NT2/D1 (cell line): Measurements from ENCODE around the gene PRR29.

Experiments
- SUZ12 ChIP-seq: IDR thresholded peaks from 2 replicates; pipeline ENCODE4 v1.6.1; 2011; ENCODE audit not compliant: insufficient read length, insufficient read depth; ENCODE audit errors: extremely low read depth
- YY1 ChIP-seq: IDR thresholded peaks from 2 replicates; pipeline ENCODE4 v1.6.1; 2011; ENCODE audit not compliant: insufficient read length, insufficient read depth
- ZNF274 ChIP-seq: IDR thresholded peaks from 2 replicates; pipeline ENCODE4 v1.6.1; 2011; ENCODE audit warnings: mild to moderate bottlenecking, low read depth, low read length

- TF ChIP-seq SUZ12: no peak
- no peak for TF ChIP-seq ZNF274
- TF ChIP-seq YY1: no peak
Measured at GRCh38 chr17:63955232-63955631, 42.9 kb upstream of the PRR29 start.
